Sigmoid colon (tissue), 4 donors: ENCODE measurements around the gene NRN1.

Experiments
- CTCF ChIP-seq, 4 experiments: fragments of 450-650 bp in 3 of 4; fragments of 200-600 bp in 1 of 4; IDR thresholded peaks; one replicate each; pipeline ENCODE4 v1.5.1; 2016 to 2019; ENCODE audit warnings: antibody characterized with exemption in 4 of 4, mild to moderate bottlenecking in 3 of 4, moderate library complexity in 2 of 4
- EP300 ChIP-seq, 4 donors: sonication (generic); formaldehyde crosslinking; IDR thresholded peaks; one replicate each; pipeline ENCODE4 v1.6.1; 2017; ENCODE audit warnings: antibody characterized with exemption in 4 of 4
- POLR2A ChIP-seq, 2 donors: fragments of 450-650 bp; IDR thresholded peaks; one replicate each; pipeline ENCODE4 v1.6.1; 2016; ENCODE audit warnings: antibody characterized with exemption in 2 of 2, mild to moderate bottlenecking in 2 of 2, moderate library complexity in 2 of 2
- POLR2AphosphoS5 ChIP-seq, 4 donors: sonication (generic); formaldehyde crosslinking; IDR thresholded peaks; one replicate each; pipeline ENCODE4 v1.6.1; 2017; ENCODE audit warnings: antibody characterized with exemption in 4 of 4

GRCh38 chr6:6004390-6004995, 2.2 kb downstream of the NRN1 start:
- no peak for TF ChIP-seq CTCF (IDR thresholded peaks at IDR 0.05)
- peak in 2 of 4 donors; percentile 3 for TF ChIP-seq POLR2AphosphoS5 (IDR thresholded peaks at IDR 0.05)
- TF ChIP-seq POLR2A (IDR thresholded peaks at IDR 0.05): no peak
- no peak for TF ChIP-seq EP300 (IDR thresholded peaks at IDR 0.05)
